Amniotic epithelial cell (primary cell): Measurements from ENCODE around the gene MTPN.
A peak's percentile ranks its signal among the peaks of the same experiment; 100 is the strongest.

ENCODE experiments used
- DNase-seq: peaks from one replicate; pipeline ENCODE4 v3.0.0-alpha.2; 2010; ENCODE audit warnings: low read depth

MTPN gene

GRCh38 chr7:135981958-135982646, 4.9 kb upstream of the MTPN start:
- no peak for DNase-seq

DNA sequence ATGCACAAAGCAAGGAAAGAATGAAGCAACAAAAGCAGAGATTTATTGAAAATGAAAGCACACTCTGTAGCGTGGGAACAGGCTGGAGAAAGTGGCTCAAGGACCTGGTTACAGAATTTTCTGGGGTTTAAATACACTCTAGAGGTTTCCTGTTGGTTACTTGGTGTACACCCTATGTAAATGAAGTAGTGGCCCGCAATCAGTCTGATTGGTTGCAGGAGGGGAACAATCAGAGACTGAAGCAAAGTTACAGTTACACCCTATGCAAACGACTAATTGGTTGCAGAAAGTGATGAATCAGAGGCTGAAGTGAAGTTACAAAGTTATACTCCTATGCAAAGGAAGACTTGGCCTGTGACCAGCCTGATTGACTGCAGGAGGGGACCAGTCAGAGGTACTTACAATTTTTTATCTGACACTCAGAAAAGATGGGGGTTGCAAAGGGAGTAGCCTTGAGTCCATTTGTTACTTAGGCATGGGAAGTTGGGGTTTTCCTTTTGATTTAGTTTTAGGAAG, 3.6 kb upstream of the MTPN start:
- DNase-seq = no peak

DNA sequence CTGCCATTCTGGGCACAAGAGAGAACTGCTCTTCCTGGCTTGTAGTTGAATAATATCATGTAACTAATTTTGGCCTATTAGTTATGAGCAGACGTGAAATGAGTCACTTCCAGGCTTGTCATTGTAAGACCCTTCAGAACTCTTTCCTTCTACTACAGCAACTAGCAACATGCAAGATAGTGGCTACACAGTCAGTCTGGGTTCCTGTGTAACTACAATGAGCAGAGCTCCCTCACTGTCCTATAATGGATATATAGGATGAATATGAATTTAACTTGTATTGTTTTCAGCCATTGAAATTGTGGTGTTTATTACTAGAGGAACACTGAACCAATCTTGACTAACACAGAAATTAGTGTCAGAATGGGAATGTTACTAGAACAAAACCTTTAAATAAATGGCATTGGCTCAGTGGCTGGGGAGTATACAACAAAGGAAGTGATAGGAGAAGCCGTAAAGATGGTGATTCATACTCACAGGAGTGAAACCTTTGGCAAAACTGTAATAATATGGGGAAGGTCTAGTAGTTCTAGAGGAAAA, 2.9 kb upstream of the MTPN start:
- no peak for DNase-seq

DNA sequence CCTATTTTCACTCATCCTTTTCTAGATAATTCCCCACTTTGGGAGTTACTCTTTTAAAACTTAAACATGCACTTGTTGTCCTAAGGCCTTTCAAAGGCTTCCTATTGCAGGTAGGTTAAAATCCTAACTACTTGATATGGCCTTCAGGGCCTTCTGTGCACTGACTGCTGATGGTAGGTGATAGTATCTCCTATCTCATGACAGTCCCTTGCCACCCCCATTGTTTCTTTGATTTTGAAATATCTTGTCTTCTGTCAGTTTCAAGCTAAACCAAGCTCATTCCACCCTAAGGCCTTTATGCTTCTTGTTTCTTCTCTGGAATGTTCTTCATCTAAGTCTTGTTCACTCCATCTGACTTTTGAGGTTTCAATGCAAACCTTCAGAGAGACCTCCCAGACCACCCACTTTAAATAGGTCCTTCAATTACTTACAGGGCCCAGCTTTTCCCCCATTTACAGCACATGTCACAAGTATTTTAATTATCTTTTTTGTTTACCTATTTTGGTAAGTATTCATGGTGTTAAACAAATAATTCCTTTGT, 2.4 kb upstream of the MTPN start:
- DNase-seq = no peak

GRCh38 chr7:135978624-135979023, 1.5 kb upstream of the MTPN start:
- no peak for DNase-seq

DNA sequence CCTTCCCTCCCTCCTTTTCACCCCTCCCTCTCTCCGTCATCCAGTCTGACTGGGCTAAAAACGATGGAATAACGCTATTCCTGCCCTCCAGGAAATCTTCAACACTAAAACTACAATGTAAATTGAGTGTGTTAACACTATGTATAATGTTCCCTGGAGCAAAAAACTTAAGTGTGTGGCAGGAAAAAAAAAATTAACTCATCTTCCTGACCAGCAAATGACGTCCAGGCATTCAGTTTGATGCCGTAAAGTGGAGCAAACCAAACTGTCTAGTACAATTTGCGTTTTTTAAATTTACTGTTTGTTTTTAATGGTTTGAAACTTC, 545 bp upstream of the MTPN start:
- DNase-seq = no peak

GRCh38 chr7:135976312-135977006, 700 bp downstream of the MTPN start:
- DNase-seq = no peak

DNA sequence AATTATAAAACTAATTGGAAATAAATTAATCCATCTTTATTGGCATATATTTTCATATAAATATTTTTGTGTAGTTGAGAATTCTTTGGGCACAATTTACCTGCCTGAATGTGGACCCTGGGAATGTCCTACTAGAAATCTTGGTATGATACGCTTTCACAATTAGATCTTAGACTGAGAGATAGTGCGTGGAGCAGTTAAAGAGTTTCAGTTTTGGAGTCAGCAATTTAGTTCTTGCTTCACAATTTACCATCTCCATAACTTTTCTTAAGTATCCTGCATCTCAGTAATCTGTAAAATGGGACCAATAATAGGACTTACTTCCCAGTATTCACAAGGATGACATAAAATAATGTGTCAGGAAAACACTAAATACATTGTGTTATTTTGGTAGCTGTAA, 2.0 kb downstream of the MTPN start:
- DNase-seq = no peak

DNA sequence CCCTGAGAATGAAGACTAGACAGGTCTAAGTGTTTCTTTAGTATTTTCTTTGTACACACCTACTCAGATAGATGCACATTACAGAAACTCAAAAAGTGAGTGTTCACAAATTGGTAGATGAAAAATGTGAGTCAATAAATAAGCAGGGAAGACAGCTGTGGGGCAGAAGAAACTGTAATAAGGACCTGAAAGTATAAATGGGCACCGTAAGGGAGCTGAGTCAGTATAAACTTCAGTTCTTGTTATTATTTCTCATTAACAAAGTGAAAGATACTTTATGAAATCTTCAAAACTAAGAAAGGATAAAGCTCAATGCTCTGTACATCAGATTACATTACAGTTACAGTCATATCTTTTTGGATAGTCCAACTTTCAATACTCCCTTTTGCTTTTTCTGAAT, 2.5 kb downstream of the MTPN start:
- DNase-seq = no peak

GRCh38 chr7:135971366-135971725, 5.8 kb downstream of the MTPN start:
- no peak for DNase-seq

DNA sequence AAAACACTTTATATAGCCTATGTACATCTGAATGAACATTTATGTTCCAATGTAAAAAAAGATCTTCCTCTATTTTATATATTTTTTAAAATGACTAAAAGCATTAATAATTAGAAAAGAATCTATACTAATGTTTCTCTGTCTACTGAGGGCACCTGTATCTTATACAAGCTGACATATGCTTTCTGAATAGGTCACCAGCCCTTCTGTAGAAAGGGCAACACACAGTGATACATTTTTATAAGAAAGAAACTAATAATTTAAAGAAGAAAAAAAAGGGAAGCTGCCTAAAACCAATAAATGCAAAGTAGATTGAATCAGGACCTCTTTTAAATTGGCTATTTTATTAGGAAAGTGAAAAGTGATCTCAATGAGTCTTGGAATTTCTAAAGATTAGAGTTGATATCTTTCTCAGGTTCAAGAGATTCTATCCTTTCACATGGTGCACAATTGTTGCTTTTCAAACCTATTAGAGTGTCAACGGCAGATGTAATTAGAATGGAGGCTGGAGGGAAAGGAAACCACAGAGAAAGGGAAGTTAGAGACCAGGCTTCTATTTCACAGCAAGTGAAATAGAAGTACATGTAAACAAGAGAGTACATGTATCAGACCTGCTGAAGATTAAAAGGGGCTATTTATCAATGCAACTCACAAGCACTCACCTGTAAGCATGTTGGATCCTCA, 6.3 kb downstream of the MTPN start:
- DNase-seq = no peak

GRCh38 chr7:135970045-135970444, 7.1 kb downstream of the MTPN start:
- no peak for DNase-seq

DNA sequence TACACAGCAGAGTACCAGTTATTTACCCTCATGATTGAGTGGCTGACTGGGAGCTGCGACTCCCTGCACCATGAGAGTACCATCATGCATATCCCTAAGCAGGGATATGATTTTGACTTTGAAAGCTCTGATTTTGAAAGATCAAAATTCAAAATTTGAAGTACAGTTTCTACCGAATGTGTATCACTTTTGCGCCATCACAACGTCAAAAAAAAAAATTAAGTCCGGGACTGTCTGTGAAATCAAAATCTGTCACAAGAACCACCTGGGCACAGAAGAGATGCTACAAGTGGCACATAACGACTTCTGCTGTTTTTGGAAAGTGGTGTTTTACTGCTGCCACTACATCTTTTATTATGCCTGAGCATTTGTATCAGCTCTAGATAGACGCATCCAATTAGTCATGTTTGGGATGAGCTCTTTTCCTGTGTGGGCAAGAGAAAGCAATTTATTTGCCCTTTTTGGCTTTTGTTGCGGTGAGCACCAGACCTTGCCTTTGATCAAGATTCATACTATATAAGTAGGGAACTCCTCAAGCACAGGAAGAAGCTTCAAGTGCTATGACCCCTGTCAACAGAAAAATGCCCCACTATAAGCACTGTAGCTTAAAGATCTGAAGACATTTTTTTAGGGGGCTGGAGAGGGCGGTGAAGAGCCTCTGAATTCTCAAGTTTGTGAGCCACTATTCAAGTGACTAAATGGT, 10.7 kb downstream of the MTPN start:
- no peak for DNase-seq

GRCh38 chr7:135965602-135966001, 11.6 kb downstream of the MTPN start:
- DNase-seq = no peak

GRCh38 chr7:135964791-135965190, 12.4 kb downstream of the MTPN start:
- no peak for DNase-seq

DNA sequence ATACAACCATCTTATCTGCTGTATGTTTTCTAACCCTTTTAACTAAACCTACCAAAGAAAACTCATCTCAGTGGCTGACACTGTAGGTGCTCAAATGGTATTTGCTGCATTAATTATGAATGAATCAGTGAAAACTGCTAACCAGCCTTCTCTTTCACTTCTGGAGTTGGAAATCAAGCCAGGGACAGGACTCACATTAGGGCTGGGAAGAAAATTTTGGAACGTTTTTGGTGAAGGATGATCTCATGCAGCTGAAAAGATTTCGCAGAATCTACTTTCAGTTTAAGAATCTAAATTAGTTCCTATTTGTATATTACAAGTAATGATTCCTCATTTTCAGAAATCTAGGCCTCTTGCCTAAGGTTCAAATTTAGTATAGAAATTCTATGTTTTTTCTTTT, 12.9 kb downstream of the MTPN start:
- no peak for DNase-seq

DNA sequence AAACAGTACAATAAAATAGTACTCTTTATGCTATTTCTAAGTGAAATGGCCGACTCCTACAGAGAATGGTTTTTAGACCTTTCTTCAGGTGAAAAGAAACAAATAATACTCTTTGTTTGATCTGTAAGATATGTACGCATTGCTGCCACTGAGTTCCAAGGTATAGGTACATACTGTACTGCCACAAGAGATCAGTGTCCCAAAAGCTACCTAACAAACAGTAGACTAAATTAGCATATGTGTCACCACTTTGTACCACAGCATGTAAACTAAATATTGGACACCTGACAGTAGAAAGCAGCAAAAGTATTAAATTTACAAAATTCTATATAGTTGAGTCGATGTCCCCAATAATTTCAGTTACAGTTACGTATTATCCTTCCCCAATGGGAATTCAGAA, 14.4 kb downstream of the MTPN start:
- no peak for DNase-seq

DNA sequence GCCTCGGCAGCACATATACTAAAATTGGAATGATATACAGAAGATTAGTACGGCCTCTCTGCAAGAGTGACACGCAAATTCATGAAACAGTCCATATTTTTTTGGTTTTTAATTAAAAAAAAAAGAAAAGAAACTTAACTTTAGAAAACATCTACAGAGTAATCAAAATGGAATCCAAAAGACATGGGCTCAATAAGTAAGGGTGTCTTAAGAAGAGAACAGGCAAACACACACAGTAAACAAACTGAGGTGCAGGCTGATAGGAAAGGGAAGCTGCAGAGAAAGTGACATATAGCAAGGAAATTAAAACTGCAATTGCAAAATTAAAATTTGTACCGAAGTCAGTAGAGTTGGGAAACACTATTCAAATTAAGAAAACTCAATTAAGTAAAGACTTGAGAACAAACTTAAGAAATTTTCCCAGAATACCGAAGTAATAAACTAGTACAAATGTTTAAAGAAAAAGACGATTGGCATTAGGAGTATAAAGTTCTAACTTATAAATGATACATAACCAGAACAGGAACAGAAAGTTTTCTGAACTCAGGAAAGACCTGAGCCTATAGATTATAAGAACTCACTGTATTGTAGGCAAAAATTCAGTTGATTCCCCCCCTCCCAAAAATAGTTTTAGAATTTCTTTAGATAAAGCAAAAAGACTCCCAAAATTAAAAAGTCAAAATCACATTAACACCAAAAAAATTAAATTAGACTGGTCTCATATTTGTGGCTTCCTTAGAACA, 16.3 kb downstream of the MTPN start:
- DNase-seq = no peak

DNA sequence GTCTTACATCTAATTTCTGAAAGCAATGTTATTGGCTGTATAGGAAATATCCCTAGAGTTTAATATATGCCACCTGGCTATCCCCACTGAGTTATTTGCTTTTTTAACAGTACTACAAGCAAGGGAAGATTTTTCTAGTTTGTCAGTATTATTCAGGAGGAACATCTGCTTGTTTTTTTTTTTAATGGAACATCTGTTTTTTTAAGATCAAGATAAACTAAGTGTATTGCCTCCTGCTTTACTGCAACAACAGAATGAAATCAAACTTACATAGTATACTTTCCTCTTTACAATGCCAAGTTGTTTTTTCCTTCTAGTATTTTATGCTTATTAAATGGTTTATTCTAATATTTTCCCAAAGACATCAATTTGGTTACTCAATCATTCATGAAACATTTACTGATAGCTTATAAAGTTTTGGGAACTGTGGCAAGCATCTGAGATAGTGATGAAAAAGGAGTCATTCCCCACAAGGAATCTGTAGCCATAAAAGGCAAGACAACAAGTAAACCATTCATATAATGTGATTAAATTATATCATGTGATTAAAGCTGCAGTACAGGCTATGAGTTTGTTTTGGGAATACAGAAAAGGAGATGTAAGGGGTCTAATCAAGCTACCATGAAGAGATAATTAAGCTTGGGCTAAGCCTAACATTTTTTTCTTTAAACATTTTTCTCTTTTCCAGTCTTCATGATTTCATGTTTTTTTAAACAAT, 17.4 kb downstream of the MTPN start:
- DNase-seq = peak; percentile 55

DNA sequence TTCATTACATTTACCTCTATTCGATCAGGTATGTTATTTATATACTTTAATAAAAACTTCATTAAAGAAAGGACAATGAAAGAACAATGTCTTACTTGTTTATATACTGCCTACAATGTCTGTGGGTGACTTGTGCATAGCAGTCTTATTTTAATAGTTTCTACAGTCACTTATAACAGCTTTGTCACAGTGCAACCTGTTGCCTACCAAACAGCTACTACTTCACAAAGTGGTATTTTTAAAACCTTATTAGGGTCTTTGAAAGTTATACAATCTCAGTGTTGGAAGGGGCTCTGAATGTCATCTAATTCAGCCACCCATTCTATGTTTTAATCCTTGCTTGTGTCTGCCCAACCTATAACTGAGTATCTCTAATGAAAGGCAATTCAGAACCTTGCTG, 19.0 kb downstream of the MTPN start:
- no peak for DNase-seq

GRCh38 chr7:135957627-135958026, 19.5 kb downstream of the MTPN start:
- no peak for DNase-seq
